Kidney epithelial cell (primary cell): ENCODE results near the gene XPO6. TPM values are rescaled to one million over a fixed set of nuclear protein-coding genes. Genes with fewer than 3 reads are reported as not detected.

Experiments
- DNase-seq: peaks from one replicate; pipeline ENCODE4 v3.0.0-alpha.2; 2010; ENCODE audit warnings: low read depth
- H3K27me3 ChIP-seq: 2 replicates; pipeline ENCODE4 v1.6.0; 2011; ENCODE audit warnings: low read length; ENCODE audit not compliant: control insufficient read depth, insufficient read depth
- H3K36me3 ChIP-seq: 2 replicates; pipeline ENCODE4 v1.5.1; 2011; ENCODE audit warnings: low read length; ENCODE audit not compliant: control insufficient read depth, insufficient read depth
- H3K4me3 ChIP-seq: 2 replicates; pipeline ENCODE4 v1.5.1; 2011; ENCODE audit warnings: low read depth, mild to moderate bottlenecking, control low read depth, low read length
- CTCF ChIP-seq: IDR thresholded peaks from 2 replicates; pipeline ENCODE4 v1.5.1; 2011; ENCODE audit warnings: mild to moderate bottlenecking, moderate library complexity, low read length, control low read depth, inconsistent platforms; ENCODE audit not compliant: insufficient read depth, poor library complexity, severe bottlenecking
- total RNA-seq: library from RNA; depleted of rRNA; stranded (reverse); fragments of >200 nt; gene quantifications from 2 replicates; pipeline ENCODE4 v1.2.3, GENCODE V29; 2015

Gene XPO6
- total RNA-seq, 1 donor from 2014 or later: 61.9 TPM

GRCh38 chr16:28207399-28207798 is 4.4 kb downstream of the XPO6 start:
- H3K4me3 ChIP-seq: no peak overlapping the region
- H3K27me3 ChIP-seq: no peaks in the 10 kb centered on the region
- peaks cover 2% of the 10 kb centered on the region for H3K36me3 ChIP-seq
- TF ChIP-seq CTCF: no peak
- no peak for DNase-seq

- no peaks in the 10 kb centered on the region for H3K27me3 ChIP-seq
- DNase-seq: no peak
- peaks cover 2% of the 10 kb centered on the region for H3K36me3 ChIP-seq
- H3K4me3 ChIP-seq: no peak overlapping the region
- TF ChIP-seq CTCF: no peak
These were observed 5.8 kb downstream of the XPO6 start for GRCh38 chr16:28205974-28206373.

GRCh38 chr16:28205117-28205899 is 6.5 kb downstream of the XPO6 start:
- Histone ChIP-seq H3K4me3 (no peak overlapping the region), H3K36me3 (peaks cover 2% of the 10 kb centered on the region), H3K27me3 (no peaks in the 10 kb centered on the region)
- no peak for DNase-seq
- TF ChIP-seq CTCF: no peak

GRCh38 chr16:28204622-28205021 is 7.1 kb downstream of the XPO6 start:
- H3K36me3 ChIP-seq: peaks cover 2% of the 10 kb centered on the region
- DNase-seq: no peak
- H3K27me3 ChIP-seq: no peaks in the 10 kb centered on the region
- TF ChIP-seq CTCF: no peak
- H3K4me3 ChIP-seq: no peak overlapping the region

GRCh38 chr16:28204204-28204603 is 7.6 kb downstream of the XPO6 start:
- Histone ChIP-seq H3K4me3 (no peak overlapping the region), H3K36me3 (peaks cover 2% of the 10 kb centered on the region), H3K27me3 (no peaks in the 10 kb centered on the region)
- no peak for DNase-seq
- no peak for TF ChIP-seq CTCF
